Prostate gland (tissue), 1 donor: ENCODE results near the gene SASH1.

ENCODE experiments used
- POLR2A ChIP-seq: fragments of 450-650 bp; IDR thresholded peaks from one replicate; pipeline ENCODE4 v1.6.1; 2016; ENCODE audit warnings: antibody characterized with exemption, mild to moderate bottlenecking
- POLR2AphosphoS5 ChIP-seq: sonication (generic); formaldehyde crosslinking; IDR thresholded peaks from one replicate; pipeline ENCODE4 v1.6.1; 2017; ENCODE audit warnings: antibody characterized with exemption

DNA sequence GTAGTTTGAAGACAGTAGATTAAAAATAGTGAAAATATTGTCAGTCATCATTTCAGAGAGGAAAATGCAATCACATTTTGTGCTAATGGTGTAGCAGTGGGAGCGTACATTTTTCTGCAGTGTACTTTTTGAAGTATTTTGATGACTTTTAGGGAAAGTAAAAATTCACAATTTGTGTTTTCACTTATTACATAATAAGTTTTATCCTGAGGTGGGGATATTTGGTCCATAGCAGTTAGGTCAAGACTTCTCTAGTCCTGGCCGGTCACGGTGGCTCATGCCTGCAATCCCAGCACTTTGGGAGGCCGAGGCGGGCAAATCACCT is 122.3 kb downstream of the SASH1 start:
- TF ChIP-seq POLR2A: no peak
- no peak for TF ChIP-seq POLR2AphosphoS5
